ENCODE measurements around the gene STK38L. TPM values are rescaled to one million over a fixed set of nuclear protein-coding genes. Genes with fewer than 3 reads are reported as not detected.

The STK38L gene
- total RNA-seq, 1 donor from 2014 or later = 30.8 TPM

DNA sequence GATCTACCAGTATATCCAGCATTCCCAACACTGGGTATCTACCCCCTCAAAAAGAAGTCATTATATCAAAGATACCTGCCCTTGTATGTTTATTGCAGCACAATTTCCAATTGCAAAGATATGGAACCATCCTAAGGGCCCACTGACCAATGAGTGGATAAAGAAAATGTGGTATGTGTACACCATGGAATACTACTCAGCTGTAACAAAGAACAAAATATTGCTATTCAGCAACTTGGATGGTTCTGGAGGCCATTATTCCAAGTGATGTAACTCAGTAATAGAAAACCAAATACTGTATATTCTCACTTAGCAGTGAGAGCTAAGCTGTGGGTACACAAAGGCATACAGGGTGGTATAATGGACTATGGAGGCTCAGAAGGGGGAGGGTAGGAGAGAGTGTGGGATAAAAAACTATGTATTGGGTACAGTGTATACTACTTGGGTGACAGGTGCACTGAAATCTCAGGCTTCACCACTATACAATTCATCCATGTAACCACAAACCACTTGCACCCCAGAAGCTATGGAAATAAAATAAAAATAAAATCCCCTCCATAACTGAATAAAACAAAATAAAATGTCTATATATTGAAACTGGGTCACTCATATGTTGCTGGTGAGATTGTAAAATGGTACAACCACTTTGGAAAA, 34.7 kb upstream of the STK38L start:
- H3K36me3 Mint-ChIP-seq (ENCODE audit: low read depth, unreplicated experiment) = no peaks in the 10 kb centered on the region
- no peak overlapping the region for H3K27ac Mint-ChIP-seq (ENCODE audit: unreplicated experiment)

DNA sequence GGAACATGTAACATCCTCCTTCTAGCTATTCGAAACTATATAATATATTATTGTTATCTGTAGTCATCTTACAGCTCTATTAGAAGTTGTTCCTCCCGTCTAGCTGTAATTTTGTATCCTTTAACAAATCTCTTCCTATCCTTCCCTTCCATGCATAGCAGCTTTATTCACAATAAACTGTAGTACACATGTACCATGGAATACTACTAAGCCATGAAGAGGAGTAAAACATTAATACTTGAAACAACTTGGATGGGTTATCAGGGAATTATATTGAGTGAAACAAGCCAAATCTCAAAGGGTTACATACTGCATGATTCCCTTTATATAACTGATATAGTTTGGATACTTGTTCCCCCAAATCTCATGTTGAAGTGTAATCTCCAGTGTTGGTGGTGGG, 33.9 kb upstream of the STK38L start:
- Mint-ChIP-seq H3K4me1 (ENCODE audit: unreplicated experiment) (no peaks in the 10 kb centered on the region), H3K36me3 (ENCODE audit: low read depth, unreplicated experiment) (no peaks in the 10 kb centered on the region), H3K4me3 (ENCODE audit: unreplicated experiment) (no peak overlapping the region), H3K9me3 (ENCODE audit: unreplicated experiment) (no peaks in the 10 kb centered on the region), H3K27me3 (ENCODE audit: unreplicated experiment) (no peaks in the 10 kb centered on the region), H3K27ac (ENCODE audit: unreplicated experiment) (no peak overlapping the region)
- DNase-seq (ENCODE audit: low spot score) = no peak
- TF ChIP-seq, protein P1, sequence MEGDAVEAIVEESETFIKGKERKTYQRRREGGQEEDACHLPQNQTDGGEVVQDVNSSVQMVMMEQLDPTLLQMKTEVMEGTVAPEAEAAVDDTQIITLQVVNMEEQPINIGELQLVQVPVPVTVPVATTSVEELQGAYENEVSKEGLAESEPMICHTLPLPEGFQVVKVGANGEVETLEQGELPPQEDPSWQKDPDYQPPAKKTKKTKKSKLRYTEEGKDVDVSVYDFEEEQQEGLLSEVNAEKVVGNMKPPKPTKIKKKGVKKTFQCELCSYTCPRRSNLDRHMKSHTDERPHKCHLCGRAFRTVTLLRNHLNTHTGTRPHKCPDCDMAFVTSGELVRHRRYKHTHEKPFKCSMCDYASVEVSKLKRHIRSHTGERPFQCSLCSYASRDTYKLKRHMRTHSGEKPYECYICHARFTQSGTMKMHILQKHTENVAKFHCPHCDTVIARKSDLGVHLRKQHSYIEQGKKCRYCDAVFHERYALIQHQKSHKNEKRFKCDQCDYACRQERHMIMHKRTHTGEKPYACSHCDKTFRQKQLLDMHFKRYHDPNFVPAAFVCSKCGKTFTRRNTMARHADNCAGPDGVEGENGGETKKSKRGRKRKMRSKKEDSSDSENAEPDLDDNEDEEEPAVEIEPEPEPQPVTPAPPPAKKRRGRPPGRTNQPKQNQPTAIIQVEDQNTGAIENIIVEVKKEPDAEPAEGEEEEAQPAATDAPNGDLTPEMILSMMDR (IDR thresholded peaks at IDR 0.05; ENCODE audit: unreplicated experiment) = no peak

More for the DNA sequence above, 34.7 kb upstream of the STK38L start:
- H3K9me3 Mint-ChIP-seq (ENCODE audit: unreplicated experiment) = no peaks in the 10 kb centered on the region
- DNase-seq (ENCODE audit: low spot score) = no peak
- no peaks in the 10 kb centered on the region for H3K27me3 Mint-ChIP-seq (ENCODE audit: unreplicated experiment)
- TF ChIP-seq, protein P1 (IDR thresholded peaks at IDR 0.05; ENCODE audit: unreplicated experiment) = no peak
- no peak overlapping the region for H3K4me3 Mint-ChIP-seq (ENCODE audit: unreplicated experiment)
- no peaks in the 10 kb centered on the region for H3K4me1 Mint-ChIP-seq (ENCODE audit: unreplicated experiment)

DNA sequence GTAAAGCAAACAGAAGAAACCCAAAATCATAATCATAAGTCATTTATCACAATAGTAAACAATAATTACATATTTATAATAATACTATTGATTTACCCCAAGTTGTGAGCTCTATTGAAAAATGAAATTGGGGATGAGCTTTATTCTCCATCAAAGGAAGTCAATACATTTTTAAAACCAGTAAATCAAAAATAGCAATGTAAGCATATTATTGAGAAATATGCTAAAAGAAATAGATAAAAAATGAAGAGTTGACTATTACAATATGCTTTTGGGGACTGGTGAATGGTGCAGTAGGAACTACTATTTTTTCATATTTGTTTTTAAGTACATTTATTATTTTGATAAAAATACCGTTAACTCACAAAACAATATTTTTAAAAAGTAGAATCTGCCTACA, 31.2 kb upstream of the STK38L start:
- TF ChIP-seq, protein P1 (IDR thresholded peaks at IDR 0.05; ENCODE audit: unreplicated experiment) = no peak

DNA sequence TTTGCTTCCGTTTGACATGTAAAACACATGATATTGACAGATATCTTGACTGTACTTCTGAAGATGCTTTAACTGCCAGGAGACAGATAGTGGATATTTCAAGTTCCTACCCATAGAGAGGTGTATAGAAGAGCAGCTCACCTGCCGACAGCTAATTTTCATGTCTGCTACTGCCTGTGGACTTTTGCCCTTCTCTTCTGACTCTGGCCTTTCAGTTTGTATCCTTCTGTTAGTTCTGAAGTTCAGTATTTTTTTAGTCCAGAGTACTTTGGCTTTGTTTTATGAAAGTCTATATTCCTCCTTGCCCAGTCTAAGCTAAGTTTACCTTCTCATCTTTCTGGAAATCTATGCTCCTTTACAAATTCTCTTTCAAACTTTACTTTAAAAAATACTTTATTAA, 30.8 kb upstream of the STK38L start:
- no peak overlapping the region for H3K4me3 Mint-ChIP-seq (ENCODE audit: unreplicated experiment)
- H3K9me3 Mint-ChIP-seq (ENCODE audit: unreplicated experiment) = no peaks in the 10 kb centered on the region

More for the DNA sequence above, 31.2 kb upstream of the STK38L start:
- H3K9me3 Mint-ChIP-seq (ENCODE audit: unreplicated experiment) = no peaks in the 10 kb centered on the region
- no peak for DNase-seq (ENCODE audit: low spot score)
- no peaks in the 10 kb centered on the region for H3K4me1 Mint-ChIP-seq (ENCODE audit: unreplicated experiment)
- H3K27me3 Mint-ChIP-seq (ENCODE audit: unreplicated experiment) = no peaks in the 10 kb centered on the region
- H3K4me3 Mint-ChIP-seq (ENCODE audit: unreplicated experiment) = no peak overlapping the region
- no peak overlapping the region for H3K27ac Mint-ChIP-seq (ENCODE audit: unreplicated experiment)
- no peaks in the 10 kb centered on the region for H3K36me3 Mint-ChIP-seq (ENCODE audit: low read depth, unreplicated experiment)

More for the DNA sequence above, 30.8 kb upstream of the STK38L start:
- H3K27me3 Mint-ChIP-seq (ENCODE audit: unreplicated experiment) = no peaks in the 10 kb centered on the region
- H3K4me1 Mint-ChIP-seq (ENCODE audit: unreplicated experiment) = no peaks in the 10 kb centered on the region
- no peak for DNase-seq (ENCODE audit: low spot score)
- H3K36me3 Mint-ChIP-seq (ENCODE audit: low read depth, unreplicated experiment) = no peaks in the 10 kb centered on the region
- no peak overlapping the region for H3K27ac Mint-ChIP-seq (ENCODE audit: unreplicated experiment)
- TF ChIP-seq, protein P1 (IDR thresholded peaks at IDR 0.05; ENCODE audit: unreplicated experiment) = no peak

Data from endothelial cell (in vitro differentiated cells).